HG03060 (cell line): Measurements from ENCODE around the gene PLIN4.

ENCODE experiments used
- ATAC-seq: cut with Tn5 transposase; IDR thresholded peaks from one replicate; pipeline ENCODE4 v1.9.1; 2021; ENCODE audit warnings: low read depth, moderate number of reproducible peaks; ENCODE audit not compliant: unreplicated experiment

Gene PLIN4

DNA sequence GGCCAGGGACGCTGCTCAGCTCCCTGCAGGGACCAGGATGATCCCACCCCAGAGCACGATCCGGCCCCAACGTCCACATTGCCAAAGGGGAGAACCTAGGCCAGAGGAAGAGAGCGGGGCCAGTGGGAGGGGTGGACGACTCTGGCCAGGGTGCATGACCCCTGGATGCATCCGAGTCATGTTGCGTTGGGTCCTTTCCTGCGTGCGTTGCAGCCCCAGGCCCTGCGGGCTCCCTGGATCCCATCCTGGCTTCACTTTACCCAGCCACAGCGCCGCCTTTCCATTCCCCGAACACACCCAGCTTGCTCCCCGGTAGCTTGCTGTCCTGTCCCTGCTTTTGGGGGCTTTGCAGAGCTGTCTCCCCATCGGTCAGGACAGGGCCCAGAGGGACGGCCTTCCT, 10.5 kb downstream of the PLIN4 start:
- ATAC-seq: no peak

- ATAC-seq: no peak
Measured at GRCh38 chr19:4507150-4507452, 11.2 kb downstream of the PLIN4 start.

GRCh38 chr19:4506449-4507149, 11.7 kb downstream of the PLIN4 start:
- ATAC-seq: no peak

DNA sequence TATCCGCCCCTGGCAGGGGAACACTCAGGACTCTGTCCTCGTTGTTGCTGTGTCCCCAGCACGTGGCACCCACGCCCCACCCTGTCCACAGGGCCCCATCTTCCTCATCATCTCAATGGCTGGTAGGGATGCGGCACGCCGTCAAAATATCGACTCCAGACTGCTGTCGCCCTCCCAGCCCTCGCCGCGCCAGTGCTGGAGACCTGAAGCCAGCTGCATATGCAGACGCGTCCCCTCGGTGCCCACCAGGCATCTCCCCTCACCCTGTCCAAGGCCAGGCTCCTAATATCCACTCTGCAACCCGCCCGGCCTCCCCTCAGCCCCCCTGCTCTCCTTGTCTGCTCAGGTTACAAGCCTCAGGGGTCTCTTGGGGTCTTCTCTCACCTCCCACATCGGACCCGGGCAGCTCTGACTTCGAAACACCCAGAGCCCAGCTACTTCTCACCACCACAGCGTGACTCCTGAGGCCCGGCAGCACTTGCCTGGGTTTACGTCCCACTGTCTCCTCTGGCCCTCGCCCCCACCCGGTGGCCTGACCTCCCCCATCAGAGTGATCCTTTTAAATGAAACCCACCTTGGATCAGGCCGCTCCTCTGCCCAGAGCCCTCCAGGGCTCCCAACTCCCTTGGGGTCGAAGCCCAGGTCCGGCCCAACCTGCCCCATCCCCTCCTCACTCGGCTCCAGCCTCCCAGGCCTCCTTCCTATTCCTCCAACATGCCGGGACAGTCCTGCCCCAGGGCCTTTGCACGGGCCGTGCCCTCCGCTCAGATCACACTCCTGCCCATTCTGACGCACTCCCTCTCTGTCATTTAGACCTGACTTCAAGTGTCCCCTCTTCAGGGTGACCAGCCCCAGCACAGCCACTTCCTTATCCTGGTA, 12.5 kb downstream of the PLIN4 start:
- no peak for ATAC-seq

DNA sequence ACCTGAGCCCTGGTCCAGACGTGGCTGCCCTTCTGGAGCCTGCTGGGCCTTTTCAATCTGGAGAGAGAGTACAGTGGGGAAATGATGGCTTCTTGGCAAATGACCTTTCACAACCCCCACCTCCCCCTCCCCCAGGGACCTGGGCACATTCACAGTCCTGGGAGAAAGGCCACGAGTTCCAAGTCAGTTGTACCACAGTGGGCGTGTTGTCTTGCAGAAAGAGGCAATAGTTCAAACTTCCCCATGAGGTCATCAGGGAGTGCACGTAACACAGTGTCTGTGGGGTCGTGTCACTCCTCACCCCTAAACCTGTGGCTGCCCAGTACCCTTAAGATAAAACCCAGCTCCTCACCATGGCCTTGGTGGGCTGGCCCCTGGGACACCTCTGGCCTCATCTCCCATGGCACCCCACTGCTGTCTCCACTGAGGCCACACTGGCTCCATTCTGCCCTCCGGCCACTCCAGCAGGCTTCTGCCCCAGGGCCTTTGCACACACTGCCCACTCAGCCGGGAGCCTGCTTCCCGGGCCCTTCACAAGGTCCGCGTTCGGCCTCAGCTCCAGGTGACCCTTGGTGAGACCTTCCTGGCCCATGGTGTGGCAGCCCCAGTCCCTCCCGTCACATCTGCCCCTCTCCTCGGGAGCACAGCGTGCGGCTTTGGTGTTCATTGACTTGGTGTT, 13.3 kb downstream of the PLIN4 start:
- no peak for ATAC-seq

- ATAC-seq: no peak
Measured at GRCh38 chr19:4504297-4504701, 14.0 kb downstream of the PLIN4 start.

DNA sequence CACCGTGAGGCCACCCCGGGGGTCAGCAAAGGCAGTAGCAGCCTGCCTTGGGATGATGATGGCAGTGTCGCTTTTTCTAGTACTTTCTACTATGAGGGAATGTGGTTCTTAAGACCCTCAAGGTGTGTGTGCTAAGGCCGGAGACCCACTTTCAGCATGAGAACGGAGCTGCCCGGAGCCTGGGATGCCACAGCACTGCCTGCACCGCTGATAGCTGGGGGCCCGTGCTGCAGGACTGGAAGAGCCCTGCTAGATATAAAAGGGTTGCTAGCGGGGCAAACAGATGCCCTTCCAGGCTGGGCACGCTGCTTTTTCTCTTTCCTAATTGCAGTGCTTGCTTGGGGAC, 14.5 kb downstream of the PLIN4 start:
- ATAC-seq: no peak

GRCh38 chr19:4503132-4503824, 15.0 kb downstream of the PLIN4 start:
- no peak for ATAC-seq

DNA sequence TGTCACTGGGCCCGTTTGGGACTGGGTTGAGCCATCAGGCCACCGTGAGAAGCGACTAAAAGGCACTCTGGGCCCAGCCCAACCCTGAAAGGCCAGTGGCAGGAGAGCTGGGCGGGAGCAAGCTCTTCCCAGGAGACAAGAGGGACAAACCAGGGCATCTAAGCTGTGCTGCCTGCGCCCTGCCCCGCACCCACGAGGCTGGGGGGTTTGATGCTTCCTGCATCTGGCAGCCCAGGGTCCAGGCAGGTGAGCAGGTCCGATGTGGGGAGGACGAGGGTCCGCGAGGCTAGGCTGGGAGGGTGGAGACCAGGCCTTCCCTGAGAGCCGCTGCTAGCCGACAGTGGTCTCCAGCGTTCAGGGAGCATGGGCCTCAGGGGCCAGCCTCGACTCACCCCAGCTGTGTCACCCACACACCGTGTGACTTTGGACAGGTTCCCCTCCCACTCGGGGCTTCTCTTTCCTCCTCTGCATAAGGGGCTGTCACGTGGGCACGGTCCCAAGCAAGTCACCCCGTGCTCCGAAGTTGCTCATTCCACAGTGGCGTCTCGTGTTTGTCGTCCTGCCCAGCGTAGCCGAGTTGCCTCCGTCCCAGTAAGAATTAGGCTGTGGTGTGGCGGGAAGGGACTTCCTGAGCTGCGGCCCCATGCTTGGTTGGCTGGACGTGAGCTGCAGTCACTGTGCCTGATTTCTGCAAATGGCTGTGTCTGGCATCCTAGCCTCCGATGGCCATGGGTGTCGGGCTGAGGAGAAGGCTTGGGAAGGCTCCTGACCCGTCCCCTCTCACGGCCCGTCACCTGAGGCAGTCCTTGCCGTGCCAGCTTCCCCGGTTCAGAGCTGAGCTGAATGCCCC, 15.8 kb downstream of the PLIN4 start:
- ATAC-seq: no peak

GRCh38 chr19:4501691-4502090, 16.6 kb downstream of the PLIN4 start:
- ATAC-seq: no peak

GRCh38 chr19:4500841-4501591, 17.3 kb downstream of the PLIN4 start:
- no peak for ATAC-seq

DNA sequence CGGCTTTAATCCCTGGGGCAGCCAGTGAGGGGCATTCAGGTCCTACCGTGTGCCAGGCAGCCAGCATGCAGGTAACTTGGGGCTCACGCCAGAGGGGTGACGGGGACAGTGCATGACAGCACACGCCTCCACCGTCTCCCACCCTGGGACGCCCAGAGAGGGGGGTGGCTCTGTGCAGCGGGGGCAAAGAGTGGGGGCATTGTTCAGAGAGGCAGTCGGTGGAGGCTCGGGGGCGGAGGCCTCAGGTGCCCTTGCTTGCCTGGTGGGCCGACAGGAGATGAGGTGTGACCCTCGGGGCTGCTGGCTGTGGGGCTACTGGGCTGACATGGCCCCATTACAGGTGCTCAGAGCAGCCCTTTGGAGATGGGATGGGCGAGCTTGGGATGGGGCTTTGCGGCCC, 18.4 kb downstream of the PLIN4 start:
- no peak for ATAC-seq

GRCh38 chr19:4499318-4499717, 19.0 kb downstream of the PLIN4 start:
- ATAC-seq: no peak

DNA sequence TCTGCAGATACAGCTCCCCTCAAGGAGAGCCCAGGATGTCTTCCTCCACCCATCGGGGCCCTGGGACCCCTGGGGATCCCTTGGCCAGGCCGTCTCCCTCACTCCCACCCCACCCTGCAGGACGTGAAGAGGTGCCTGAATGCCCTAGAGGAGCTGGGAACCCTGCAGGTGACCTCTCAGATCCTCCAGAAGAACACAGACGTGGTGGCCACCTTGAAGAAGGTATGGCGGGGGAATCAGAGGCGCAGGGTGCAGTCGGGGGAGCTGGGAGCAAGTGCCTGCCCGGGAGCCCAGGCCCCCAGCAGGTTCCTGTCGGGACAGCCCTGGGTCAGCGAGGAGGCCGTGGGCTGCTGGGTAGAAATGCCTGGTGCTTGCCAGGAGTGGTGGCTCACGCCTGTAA, 19.6 kb downstream of the PLIN4 start:
- no peak for ATAC-seq

DNA sequence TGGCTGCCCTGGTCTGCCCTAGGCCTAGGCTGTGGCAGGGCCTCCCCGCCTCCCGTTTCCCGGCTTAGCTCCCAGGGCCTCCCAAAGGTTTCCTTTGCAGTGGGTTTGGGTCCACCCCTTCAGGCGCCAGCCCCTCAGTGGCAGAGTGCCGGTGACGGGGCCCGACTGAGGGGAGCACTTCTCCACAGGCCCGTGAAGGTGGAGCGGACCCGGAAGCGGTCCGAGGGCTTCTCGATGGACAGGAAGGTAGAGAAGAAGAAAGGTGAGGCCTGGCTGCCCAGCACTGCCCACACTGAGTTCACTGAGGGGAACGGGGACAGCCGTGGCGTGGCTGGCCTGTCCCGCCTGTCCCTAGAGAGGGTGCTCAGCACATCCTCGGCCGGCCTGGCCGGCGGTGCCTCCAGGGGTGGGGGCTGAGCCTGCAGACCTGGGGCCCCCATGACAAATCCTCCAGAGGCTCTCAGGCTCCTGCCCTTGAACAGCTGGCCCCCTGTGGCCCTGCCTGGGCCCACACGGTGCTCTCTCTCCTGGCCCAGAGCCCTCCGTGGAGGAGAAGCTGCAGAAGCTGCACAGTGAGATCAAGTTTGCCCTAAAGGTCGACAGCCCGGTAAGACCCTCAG, 20.4 kb downstream of the PLIN4 start:
- no peak for ATAC-seq

DNA sequence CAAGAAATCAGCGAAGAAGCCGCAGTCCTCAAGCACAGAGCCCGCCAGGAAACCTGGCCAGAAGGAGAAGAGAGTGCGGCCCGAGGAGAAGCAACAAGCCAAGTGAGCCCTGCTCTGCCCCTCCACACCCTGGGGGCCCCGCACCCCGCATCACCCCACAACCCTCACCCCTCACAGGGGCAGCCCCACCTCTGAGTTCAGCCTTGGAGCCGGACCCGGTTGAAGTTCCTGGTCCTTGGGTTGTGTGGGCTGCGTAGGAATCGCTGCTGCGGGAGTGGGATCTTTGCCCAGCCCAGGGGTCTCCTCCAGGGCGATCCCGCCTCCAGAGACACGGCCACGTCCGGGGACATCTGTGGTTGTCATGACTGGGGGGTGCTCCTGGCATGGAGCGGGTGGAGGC, 22.0 kb downstream of the PLIN4 start:
- no peak for ATAC-seq

DNA sequence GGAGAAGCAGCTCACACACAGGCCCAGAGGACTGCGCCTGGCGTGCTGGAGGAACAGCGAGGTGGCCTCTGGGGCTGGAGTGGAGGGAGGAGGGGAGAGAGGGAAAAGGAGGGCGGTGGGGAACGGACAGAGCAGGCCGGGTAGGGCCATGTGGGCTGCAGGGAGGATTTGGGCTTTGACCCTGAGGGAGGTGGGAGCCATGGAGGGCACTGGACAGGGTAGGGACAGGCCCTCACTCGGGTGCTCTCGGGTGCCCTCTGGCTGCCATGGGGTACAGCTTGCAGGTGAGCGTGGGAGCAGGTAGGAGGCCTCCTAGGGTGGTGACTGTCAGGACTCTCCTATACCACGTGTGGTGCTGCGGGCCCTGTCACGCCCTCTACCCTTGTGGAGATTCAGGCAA, 22.8 kb downstream of the PLIN4 start:
- ATAC-seq: no peak

DNA sequence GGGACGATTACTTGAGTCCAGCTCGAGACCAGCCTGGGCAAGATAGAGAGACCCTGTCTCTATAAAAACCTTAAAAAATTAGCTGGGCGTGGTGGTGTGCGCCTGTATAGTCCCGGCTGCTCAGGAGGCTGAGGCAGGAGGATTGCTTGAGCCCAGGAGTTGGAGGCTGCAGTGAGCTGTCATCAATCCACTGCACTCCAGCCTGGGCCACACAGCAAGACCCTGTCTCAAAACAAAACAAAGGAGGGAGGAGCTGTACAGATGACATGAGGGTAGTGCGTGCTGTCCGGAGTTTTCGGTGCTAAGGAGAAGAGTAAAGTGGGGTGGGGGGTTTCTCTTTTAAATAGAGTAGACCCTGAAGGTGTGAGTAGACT, 23.6 kb downstream of the PLIN4 start:
- ATAC-seq: no peak
